Peyer's patch (tissue), 4 donors: ENCODE results near the gene FGFR4.

Experiments
- CTCF ChIP-seq, 6 experiments: fragments of 450-650 bp in 4 of 6; fragments of 200-600 bp in 2 of 6; sonication (generic) in 1 of 6; IDR thresholded peaks; one replicate each; pipeline ENCODE4 v1.5.1; 2017 to 2019; ENCODE audit warnings: antibody characterized with exemption in 6 of 6, mild to moderate bottlenecking in 3 of 6, moderate library complexity in 1 of 6
- POLR2A ChIP-seq, 2 donors: fragments of 450-650 bp; IDR thresholded peaks; one replicate each; pipeline ENCODE4 v1.5.1; 2017; ENCODE audit warnings: antibody characterized with exemption in 2 of 2, mild to moderate bottlenecking in 2 of 2, moderate library complexity in 2 of 2

GRCh38 chr5:177036921-177037320, 49.8 kb upstream of the FGFR4 start:
- no peak for TF ChIP-seq POLR2A (IDR thresholded peaks at IDR 0.05)
- TF ChIP-seq CTCF (IDR thresholded peaks at IDR 0.05) = no peak
